PC-9 (cell line): Measurements from ENCODE around the gene AMOTL1.

Experiments used
- CTCF ChIP-seq: fragments of 200-600 bp; sonication (generic); conservative IDR thresholded peaks from 2 replicates; pipeline ENCODE4 v1.6.1; 2017; ENCODE audit warnings: mixed run types, antibody characterized with exemption, mild to moderate bottlenecking, moderate library complexity
- EZH2 ChIP-seq: fragments of 200-600 bp; sonication (generic); IDR thresholded peaks from 2 replicates; pipeline ENCODE4 v1.8.0; 2017; ENCODE audit warnings: antibody characterized with exemption, low read depth

GRCh38 chr11:94844031-94844430 is 75.9 kb downstream of the AMOTL1 start:
- TF ChIP-seq CTCF (no peak), EZH2 (no peak)
